Keratinocyte (primary cell): ENCODE measurements around the gene FAHD1.

Experiments used
- EZH2 ChIP-seq: IDR thresholded peaks from one replicate; pipeline ENCODE4 v1.6.1; 2012; ENCODE audit warnings: inconsistent platforms, mild to moderate bottlenecking, low read length, moderate library complexity
- TF ChIP-seq, protein P1 (sequence below), 3 experiments: IDR thresholded peaks in 1 of 3; conservative IDR thresholded peaks in 1 of 3; optimal IDR thresholded peaks in 1 of 3; 2 replicates in 2 of 3; 3 replicates in 1 of 3; pipeline versions ENCODE3 to v1.5.1; 2011; ENCODE audit warnings: low read length in 3 of 3, mild to moderate bottlenecking in 3 of 3, moderate library complexity in 2 of 3, control low read depth in 1 of 3, inconsistent platforms in 1 of 3; ENCODE audit not compliant: insufficient read depth in 2 of 3; ENCODE audit errors: extremely low read depth in 1 of 3

DNA sequence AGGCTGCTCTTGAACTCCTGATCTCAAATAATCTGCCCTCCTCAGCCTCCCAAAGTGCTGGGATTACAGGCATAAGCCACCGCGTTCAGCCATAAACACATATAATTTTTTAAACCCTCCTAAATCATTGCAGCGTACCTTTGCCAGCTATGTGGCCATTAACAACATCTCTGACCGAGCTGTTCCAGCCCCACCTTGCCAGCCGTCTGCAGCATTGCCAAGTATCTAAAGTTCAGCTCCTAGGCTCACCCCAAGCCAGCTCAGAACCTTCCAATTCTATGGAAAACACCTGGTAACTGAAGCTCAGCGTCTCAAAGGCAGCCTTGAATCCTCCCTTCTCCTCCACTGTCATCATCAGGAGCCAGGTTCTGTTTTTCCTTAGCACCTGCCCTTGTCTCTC, 50.1 kb downstream of the FAHD1 start:
- TF ChIP-seq, protein P1, sequence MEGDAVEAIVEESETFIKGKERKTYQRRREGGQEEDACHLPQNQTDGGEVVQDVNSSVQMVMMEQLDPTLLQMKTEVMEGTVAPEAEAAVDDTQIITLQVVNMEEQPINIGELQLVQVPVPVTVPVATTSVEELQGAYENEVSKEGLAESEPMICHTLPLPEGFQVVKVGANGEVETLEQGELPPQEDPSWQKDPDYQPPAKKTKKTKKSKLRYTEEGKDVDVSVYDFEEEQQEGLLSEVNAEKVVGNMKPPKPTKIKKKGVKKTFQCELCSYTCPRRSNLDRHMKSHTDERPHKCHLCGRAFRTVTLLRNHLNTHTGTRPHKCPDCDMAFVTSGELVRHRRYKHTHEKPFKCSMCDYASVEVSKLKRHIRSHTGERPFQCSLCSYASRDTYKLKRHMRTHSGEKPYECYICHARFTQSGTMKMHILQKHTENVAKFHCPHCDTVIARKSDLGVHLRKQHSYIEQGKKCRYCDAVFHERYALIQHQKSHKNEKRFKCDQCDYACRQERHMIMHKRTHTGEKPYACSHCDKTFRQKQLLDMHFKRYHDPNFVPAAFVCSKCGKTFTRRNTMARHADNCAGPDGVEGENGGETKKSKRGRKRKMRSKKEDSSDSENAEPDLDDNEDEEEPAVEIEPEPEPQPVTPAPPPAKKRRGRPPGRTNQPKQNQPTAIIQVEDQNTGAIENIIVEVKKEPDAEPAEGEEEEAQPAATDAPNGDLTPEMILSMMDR (optimal IDR thresholded peaks at IDR 0.05 in 1 of 3, IDR thresholded peaks at IDR 0.05 in 1 of 3, conservative IDR thresholded peaks at IDR 0.05 in 1 of 3; ENCODE audit: extremely low read depth in 1 of 3, insufficient read depth in 2 of 3, low read length in 3 of 3) = no peak
- TF ChIP-seq EZH2 = no peak
